ENCODE measurements around the gene MCM8.

The MCM8 gene

DNA sequence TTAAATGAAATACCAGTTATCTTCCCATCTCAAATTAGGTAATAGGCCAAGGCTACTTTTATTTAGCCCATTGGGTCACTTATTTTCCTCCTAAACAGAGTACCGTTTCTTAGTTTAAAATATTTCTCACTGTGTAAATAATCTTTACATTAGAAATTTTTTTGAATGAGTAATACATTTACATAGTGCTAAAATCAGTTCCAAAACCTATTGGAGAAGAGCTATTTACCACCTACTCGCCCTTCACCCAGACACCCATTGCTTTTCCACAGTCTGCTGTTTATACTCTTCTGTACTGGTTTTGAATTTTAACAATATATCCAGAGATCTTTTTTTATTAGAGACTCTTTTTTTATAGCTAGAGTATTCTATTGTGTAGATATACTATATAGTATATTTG is 36.9 kb downstream of the MCM8 start:
- no peak for DNase-seq (ENCODE audit: low spot score)
- H3K27ac ChIP-seq, result no peak overlapping the region
- TF ChIP-seq, protein P1, sequence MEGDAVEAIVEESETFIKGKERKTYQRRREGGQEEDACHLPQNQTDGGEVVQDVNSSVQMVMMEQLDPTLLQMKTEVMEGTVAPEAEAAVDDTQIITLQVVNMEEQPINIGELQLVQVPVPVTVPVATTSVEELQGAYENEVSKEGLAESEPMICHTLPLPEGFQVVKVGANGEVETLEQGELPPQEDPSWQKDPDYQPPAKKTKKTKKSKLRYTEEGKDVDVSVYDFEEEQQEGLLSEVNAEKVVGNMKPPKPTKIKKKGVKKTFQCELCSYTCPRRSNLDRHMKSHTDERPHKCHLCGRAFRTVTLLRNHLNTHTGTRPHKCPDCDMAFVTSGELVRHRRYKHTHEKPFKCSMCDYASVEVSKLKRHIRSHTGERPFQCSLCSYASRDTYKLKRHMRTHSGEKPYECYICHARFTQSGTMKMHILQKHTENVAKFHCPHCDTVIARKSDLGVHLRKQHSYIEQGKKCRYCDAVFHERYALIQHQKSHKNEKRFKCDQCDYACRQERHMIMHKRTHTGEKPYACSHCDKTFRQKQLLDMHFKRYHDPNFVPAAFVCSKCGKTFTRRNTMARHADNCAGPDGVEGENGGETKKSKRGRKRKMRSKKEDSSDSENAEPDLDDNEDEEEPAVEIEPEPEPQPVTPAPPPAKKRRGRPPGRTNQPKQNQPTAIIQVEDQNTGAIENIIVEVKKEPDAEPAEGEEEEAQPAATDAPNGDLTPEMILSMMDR (conservative IDR thresholded peaks at IDR 0.05; ENCODE audit: low read depth), result no peak
- ChIA-PET CTCF (no interaction called here), POLR2A (ENCODE audit: low non-redundant PET) (no interaction called here)

DNA sequence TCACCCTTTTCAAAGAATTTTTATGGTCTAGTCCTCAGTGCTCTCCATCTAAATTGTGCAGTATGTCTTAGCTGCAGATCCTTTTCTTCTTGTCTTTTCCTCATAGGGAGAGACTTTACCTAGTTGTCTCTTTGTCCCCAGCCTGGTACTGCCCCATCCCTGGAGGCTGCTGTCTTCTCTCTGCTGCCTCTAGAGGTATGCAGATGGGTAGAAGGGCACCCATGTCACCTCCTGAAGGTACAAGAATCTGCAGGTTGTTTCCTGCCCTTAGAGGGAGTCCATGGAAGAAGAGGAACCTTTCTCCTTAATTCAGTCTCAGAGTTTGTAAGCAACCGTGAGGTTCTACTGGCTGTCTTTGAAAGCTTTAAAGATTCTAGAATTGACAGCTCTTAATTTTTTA is 39.1 kb downstream of the MCM8 start:
- ChIA-PET POLR2A (ENCODE audit: low non-redundant PET) (no interaction called here), CTCF (interaction anchor here (0.5 kb wide), 1 partner anchor 85 kb away, joined by 3 read pairs; no protein-coding TSS in a partner anchor)

DNA sequence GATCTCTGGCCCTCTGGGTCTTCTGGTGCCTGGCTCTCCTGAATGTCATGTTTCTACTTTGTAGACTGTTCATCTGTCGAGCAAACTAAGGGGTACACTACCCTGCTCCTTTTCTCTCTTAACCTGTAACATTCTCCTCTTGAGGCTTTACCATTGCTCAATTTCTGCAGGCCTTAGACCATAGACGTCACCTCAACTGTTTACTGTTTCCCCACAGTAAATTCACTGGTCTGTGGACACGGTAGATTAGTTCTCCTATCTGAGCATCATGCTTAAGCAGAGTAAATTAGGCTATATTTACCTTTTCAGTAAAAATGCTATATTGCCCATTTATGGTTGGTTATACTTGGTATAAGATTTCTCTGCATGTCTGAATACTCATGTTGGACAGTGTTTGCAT is 40.5 kb downstream of the MCM8 start:
- ChIA-PET CTCF (no interaction called here), POLR2A (ENCODE audit: low non-redundant PET) (no interaction called here)
- DNase-seq (ENCODE audit: low spot score), result no peak
- TF ChIP-seq, protein P1 (conservative IDR thresholded peaks at IDR 0.05; ENCODE audit: low read depth), result no peak
- H3K27ac ChIP-seq, result no peak overlapping the region

More for the DNA sequence above, 39.1 kb downstream of the MCM8 start:
- DNase-seq (ENCODE audit: low spot score), result no peak
- no peak overlapping the region for H3K27ac ChIP-seq
- TF ChIP-seq, protein P1 (conservative IDR thresholded peaks at IDR 0.05; ENCODE audit: low read depth), result no peak

DNA sequence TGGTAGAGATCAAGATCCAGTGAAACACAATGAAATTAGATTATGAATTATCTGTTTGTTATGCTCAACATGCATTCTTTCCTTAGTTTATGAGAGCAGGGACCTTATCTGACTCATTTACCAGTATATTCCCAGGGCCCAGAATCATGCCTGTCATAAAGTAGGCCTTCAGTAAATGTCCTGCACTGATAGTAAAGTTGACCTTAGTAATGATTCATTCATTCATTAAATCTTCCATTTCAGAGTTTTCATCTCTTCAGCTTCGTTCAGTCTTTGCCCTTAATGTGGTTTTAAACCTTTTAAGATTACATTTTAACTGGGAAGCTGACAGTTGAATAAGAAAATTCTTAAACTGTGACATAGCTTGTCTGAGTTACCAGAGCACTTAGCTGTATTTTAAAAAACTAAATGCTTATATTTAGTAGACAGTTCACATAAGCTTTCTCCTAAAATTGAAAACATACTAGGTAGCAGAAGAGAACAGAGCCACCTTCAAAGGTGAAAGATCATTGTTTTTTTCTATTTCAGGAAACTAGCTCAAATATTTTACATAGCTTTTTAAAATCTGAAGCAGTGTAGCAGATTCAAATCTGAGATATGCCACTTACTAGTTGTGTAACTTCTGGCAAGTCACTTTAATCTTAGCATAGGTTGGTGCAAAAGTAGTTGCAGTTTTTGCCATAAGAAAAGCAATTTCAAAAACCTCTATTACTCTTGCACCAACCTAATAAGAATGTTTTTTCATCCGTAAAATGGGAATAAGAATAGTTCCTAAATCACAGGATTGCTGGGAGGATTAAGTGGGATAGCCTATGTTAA is 41.4 kb downstream of the MCM8 start:
- TF ChIP-seq, protein P1 (conservative IDR thresholded peaks at IDR 0.05; ENCODE audit: low read depth), result no peak
- DNase-seq (ENCODE audit: low spot score), result no peak
- H3K27ac ChIP-seq, result no peak overlapping the region
- CTCF ChIA-PET, result interaction anchor here (0.6 kb wide), 2 partner anchors 44 to 857 kb away, joined by 3 to 4 read pairs; no protein-coding TSS in a partner anchor
- POLR2A ChIA-PET (ENCODE audit: low non-redundant PET), result no interaction called here

DNA sequence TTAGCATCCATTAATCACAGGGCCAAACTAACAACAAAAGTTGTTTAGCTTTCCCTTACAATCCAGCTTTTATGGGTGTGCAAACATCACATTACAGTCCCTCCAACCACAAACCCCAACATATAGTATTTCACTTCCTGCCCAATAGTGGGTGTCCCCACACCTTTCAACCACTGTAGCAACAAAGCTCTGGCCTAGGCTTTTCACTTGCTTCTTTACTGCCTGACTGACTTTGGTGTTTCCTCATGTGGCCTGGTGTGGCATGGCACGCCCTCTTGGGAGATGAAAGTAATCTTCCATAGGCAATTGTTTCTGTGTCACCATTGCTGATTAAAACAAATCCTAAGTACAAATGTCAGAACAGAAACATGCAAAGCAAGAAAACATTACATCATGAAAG is 46.3 kb downstream of the MCM8 start:
- no peak overlapping the region for H3K27ac ChIP-seq
- ChIA-PET CTCF (interaction anchor here (0.6 to 0.7 kb wide), 3 partner anchors 29 to 454 kb away, joined by 4 to 8 read pairs (median 6); no protein-coding TSS in a partner anchor), POLR2A (ENCODE audit: low non-redundant PET) (no interaction called here)
- DNase-seq (ENCODE audit: low spot score), result no peak
- TF ChIP-seq, protein P1 (conservative IDR thresholded peaks at IDR 0.05; ENCODE audit: low read depth), result no peak

DNA sequence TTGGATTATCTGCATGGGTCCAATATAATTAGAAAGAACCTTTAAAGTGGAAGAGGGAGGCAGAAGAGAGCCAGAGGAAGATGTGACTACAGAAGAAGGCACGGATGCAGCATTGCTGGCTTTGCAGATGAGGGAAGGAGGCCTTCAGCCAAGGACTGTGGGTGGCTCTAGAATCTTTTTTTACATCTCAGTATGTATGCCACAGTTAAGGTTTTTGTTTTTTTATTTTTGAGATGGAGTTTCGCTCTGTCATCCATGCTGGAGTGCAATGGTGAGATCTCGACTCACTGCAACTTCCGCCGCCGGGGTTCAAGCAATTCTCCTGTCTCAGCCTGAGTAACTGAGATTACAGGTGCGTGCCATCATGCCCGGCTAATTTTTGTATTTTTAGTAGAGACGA is 49.3 kb downstream of the MCM8 start:
- ChIA-PET POLR2A (ENCODE audit: low non-redundant PET) (no interaction called here), CTCF (no interaction called here)
- no peak overlapping the region for H3K27ac ChIP-seq
- TF ChIP-seq, protein P1 (conservative IDR thresholded peaks at IDR 0.05; ENCODE audit: low read depth), result no peak
- no peak for DNase-seq (ENCODE audit: low spot score)

Data from RWPE1 (cell line).